HFF-Myc (cell line): ENCODE measurements around the gene CWC27.
"Not testable (repeated sequence)": the region's sequence is repeated elsewhere in the genome, so short reads cannot be mapped to it uniquely, and the experiment has no call there.

ENCODE experiments used
- DNase-seq: peaks from one replicate; pipeline ENCODE4 v3.0.0-alpha.2; 2011; ENCODE audit warnings: low read depth; ENCODE audit errors: extremely low read depth
- H3K4me3 ChIP-seq: replicated peaks from 2 replicates; pipeline ENCODE4 v1.5.1; 2011; ENCODE audit warnings: low read depth, mild to moderate bottlenecking, control low read depth, low read length
- CTCF ChIP-seq: IDR thresholded peaks from 2 replicates; pipeline ENCODE4 v1.5.1; 2012; ENCODE audit warnings: mild to moderate bottlenecking, low read depth, low read length, control low read depth; ENCODE audit errors: missing control alignments

The CWC27 gene

GRCh38 chr5:64884541-64884940 lies 115.8 kb downstream of the CWC27 start:
- no peak for TF ChIP-seq CTCF
- no peak overlapping the region for H3K4me3 ChIP-seq
- DNase-seq: no peak

- DNase-seq: no peak
- no peak for TF ChIP-seq CTCF
- no peak overlapping the region for H3K4me3 ChIP-seq
Measured at GRCh38 chr5:64887910-64888309, 119.2 kb downstream of the CWC27 start.

GRCh38 chr5:64895748-64896147 lies 127.0 kb downstream of the CWC27 start:
- H3K4me3 ChIP-seq: no peak overlapping the region
- no peak for DNase-seq
- no peak for TF ChIP-seq CTCF

- no peak for TF ChIP-seq CTCF
Measured at GRCh38 chr5:64899838-64900237, 131.1 kb downstream of the CWC27 start.

GRCh38 chr5:64900618-64901017 lies 131.9 kb downstream of the CWC27 start:
- DNase-seq: no peak
- H3K4me3 ChIP-seq: no peak overlapping the region
- no peak for TF ChIP-seq CTCF

More at GRCh38 chr5:64899838-64900237, 131.1 kb downstream of the CWC27 start:
- DNase-seq: no peak
- H3K4me3 ChIP-seq: no peak overlapping the region

- not testable (repeated sequence) for H3K4me3 ChIP-seq, DNase-seq
Measured at GRCh38 chr5:64907399-64907798, 138.7 kb downstream of the CWC27 start.

- no peak overlapping the region for H3K4me3 ChIP-seq
- no peak for TF ChIP-seq CTCF
- DNase-seq: no peak
Measured at GRCh38 chr5:64914396-64914795, 145.7 kb downstream of the CWC27 start.
